ENCODE results near the gene NUDCD2. TPM values are rescaled to one million over a fixed set of nuclear protein-coding genes. Genes with fewer than 3 reads are reported as not detected.

Gene NUDCD2
- total and polyA plus RNA-seq, 9 of the 15 experiments (the other 6 are each of a cell fraction or from before 2014, with no cell fraction given), result 14.6 to 76.9 (median 32.5) TPM

GRCh38 chr5:163505368-163506094, 45.6 kb upstream of the NUDCD2 start, which contains the start of gene MAT2B (continued):
- TF ChIP-seq ZNF184 (CRISPR knock-in tag; IDR thresholded peaks at IDR 0.05), result no peak
- peak; percentile 93 for TF ChIP-seq PHF8 (IDR thresholded peaks at IDR 0.05; ENCODE audit: borderline replicate concordance, low read length)
- TF ChIP-seq SMAD2 (IDR thresholded peaks at IDR 0.05; ENCODE audit: low read depth, low read length), result no peak
- no peak for TF ChIP-seq FOXA3 (CRISPR knock-in tag; conservative IDR thresholded peaks at IDR 0.05 in 1 of 2, IDR thresholded peaks at IDR 0.05 in 1 of 2)
- TF ChIP-seq, protein P1, sequence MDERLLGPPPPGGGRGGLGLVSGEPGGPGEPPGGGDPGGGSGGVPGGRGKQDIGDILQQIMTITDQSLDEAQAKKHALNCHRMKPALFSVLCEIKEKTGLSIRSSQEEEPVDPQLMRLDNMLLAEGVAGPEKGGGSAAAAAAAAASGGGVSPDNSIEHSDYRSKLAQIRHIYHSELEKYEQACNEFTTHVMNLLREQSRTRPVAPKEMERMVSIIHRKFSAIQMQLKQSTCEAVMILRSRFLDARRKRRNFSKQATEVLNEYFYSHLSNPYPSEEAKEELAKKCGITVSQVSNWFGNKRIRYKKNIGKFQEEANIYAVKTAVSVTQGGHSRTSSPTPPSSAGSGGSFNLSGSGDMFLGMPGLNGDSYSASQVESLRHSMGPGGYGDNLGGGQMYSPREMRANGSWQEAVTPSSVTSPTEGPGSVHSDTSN (CRISPR knock-in tag; IDR thresholded peaks at IDR 0.05; ENCODE audit: low read depth), result no peak
- TF ChIP-seq, protein P1 (tag; conservative IDR thresholded peaks at IDR 0.05; ENCODE audit: low read depth), result no peak
- TF ChIP-seq MED1 (CRISPR knock-in tag; IDR thresholded peaks at IDR 0.05; ENCODE audit: borderline replicate concordance), result no peak
- TF ChIP-seq AFF1 (IDR thresholded peaks at IDR 0.05; ENCODE audit: low read depth in 1 of 2, partially characterized antibody in 2 of 2), result peak; percentile 42 to 55
- TF ChIP-seq RBM34 (IDR thresholded peaks at IDR 0.05; ENCODE audit: borderline replicate concordance, insufficient read depth, low read length), result no peak
- TF ChIP-seq, protein P2, sequence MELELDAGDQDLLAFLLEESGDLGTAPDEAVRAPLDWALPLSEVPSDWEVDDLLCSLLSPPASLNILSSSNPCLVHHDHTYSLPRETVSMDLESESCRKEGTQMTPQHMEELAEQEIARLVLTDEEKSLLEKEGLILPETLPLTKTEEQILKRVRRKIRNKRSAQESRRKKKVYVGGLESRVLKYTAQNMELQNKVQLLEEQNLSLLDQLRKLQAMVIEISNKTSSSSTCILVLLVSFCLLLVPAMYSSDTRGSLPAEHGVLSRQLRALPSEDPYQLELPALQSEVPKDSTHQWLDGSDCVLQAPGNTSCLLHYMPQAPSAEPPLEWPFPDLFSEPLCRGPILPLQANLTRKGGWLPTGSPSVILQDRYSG (tag; conservative IDR thresholded peaks at IDR 0.05; ENCODE audit: low read depth), result no peak
- peak; percentile 21 for TF ChIP-seq ASH1L (IDR thresholded peaks at IDR 0.05; ENCODE audit: borderline replicate concordance, low read depth, partially characterized antibody)
- peak; percentile 98 for TF ChIP-seq POLR2A (conservative IDR thresholded peaks at IDR 0.05)
- peak; percentile 73 for TF ChIP-seq THAP12 (CRISPR knock-in tag; IDR thresholded peaks at IDR 0.05)
- TF ChIP-seq NFE2 (IDR thresholded peaks at IDR 0.05; ENCODE audit: low read depth), result no peak
- TF ChIP-seq KHSRP (IDR thresholded peaks at IDR 0.05), result no peak
- TF ChIP-seq FOXJ3 (CRISPR knock-in tag; IDR thresholded peaks at IDR 0.05), result no peak
- TF ChIP-seq CBX1 (IDR thresholded peaks at IDR 0.05; ENCODE audit: low read depth), result peak; percentile 77; the same call in 1 of the 2 replicates
- no peak for TF ChIP-seq SMC3 (conservative IDR thresholded peaks at IDR 0.05; ENCODE audit: insufficient read depth, low read depth, low read length)

Measured in K562 (cell line).